HG03135 (cell line): Measurements from ENCODE around the gene SNX32.
A peak's percentile ranks its signal among the peaks of the same experiment; 100 is the strongest.
"Not testable (repeated sequence)": the region's sequence is repeated elsewhere in the genome, so short reads cannot be mapped to it uniquely, and the experiment has no call there.

Source experiments
- ATAC-seq: cut with Tn5 transposase; IDR thresholded peaks from one replicate; pipeline ENCODE4 v1.9.1; 2021; ENCODE audit warnings: mild to moderate bottlenecking, moderate library complexity; ENCODE audit not compliant: unreplicated experiment

Gene SNX32

DNA sequence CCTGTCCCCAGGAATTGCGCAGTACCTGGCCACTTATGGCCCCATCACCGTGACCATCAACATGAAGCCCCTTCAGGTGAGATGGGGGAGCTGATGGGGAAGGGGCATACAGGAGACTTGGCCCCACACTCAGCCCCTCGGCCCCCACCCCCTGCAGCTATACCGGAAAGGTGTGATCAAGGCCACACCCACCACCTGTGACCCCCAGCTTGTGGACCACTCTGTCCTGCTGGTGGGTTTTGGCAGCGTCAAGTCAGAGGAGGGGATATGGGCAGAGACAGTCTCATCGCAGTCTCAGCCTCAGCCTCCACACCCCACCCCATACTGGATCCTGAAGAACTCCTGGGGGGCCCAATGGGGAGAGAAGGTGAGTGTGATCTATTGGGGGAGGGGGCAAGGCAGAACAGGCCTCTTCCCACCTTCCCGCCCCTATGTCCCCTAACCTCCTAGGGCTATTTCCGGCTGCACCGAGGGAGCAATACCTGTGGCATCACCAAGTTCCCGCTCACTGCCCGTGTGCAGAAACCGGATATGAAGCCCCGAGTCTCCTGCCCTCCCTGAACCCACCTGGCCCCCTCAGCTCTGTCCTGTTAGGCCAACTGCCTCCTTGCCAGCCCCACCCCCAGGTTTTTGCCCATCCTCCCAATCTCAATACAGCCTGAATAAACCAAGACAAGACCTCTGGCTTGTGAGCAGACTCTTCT is 49.4 kb downstream of the SNX32 start:
- ATAC-seq: no peak

- ATAC-seq: no peak
These were observed 50.3 kb downstream of the SNX32 start for GRCh38 chr11:65883786-65884715.

- ATAC-seq: no peak
These were observed 50.9 kb downstream of the SNX32 start for GRCh38 chr11:65884716-65885092.

DNA sequence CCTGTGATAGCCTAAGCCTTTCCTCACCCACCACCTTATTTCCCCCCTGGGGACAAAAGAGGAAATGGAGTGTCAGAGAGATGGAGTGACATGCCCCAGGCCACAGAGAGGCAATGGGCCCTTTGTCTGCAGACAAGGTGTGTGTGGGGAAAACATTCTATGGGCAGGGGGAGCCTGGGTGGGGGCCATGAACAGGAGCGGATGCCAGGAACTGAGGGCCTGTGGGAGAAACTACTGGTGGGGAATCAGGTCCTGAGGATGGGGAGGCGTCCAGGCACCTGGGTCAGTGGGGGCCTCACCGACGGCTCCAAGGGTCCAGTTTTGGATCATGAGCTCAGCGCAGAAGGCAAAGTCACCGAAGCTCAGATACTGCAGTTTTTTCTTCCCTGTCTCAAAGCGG is 51.5 kb downstream of the SNX32 start:
- no peak for ATAC-seq

GRCh38 chr11:65885808-65886536 is 52.2 kb downstream of the SNX32 start:
- ATAC-seq: no peak

GRCh38 chr11:65886826-65887722 is 53.3 kb downstream of the SNX32 start:
- ATAC-seq: no peak

DNA sequence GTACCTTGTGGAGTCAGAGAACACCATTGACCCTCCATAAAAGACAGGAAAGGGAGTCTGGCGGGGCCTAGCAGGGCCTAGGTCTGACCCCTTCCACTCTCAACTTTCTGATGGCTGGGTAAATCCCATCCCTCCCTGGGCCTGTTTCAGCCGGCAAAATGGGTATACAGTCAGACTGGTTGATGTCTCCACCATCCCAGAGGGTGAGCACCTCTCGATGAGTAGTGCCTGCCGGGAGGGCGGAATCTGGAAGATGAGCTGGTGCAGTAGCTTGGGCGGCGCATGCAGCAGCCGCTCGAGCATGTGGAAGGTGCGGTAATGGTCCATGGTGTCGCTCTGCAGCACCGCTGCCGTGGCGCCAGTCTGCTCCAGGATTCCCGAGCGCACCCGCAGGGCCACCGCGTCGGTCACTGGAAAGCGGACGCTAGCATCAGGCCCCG is 54.0 kb downstream of the SNX32 start:
- no peak for ATAC-seq

- peak; percentile 37 for ATAC-seq
These were observed 54.5 kb downstream of the SNX32 start, which contains the start of gene FIBP for GRCh38 chr11:65888163-65888814. Gene FIBP (minus strand): TSS chr11:65888471. CDS start chr11:65888418, 53 bp downstream.

GRCh38 chr11:65890324-65891218 is 56.8 kb downstream of the SNX32 start, which contains the start of gene CCDC85B:
Gene CCDC85B (plus strand): TSS chr11:65890673. CDS start chr11:65890784, 111 bp downstream.
- peak; percentile 44 for ATAC-seq

GRCh38 chr11:65891219-65892136 is 57.7 kb downstream of the SNX32 start:
- no peak for ATAC-seq

DNA sequence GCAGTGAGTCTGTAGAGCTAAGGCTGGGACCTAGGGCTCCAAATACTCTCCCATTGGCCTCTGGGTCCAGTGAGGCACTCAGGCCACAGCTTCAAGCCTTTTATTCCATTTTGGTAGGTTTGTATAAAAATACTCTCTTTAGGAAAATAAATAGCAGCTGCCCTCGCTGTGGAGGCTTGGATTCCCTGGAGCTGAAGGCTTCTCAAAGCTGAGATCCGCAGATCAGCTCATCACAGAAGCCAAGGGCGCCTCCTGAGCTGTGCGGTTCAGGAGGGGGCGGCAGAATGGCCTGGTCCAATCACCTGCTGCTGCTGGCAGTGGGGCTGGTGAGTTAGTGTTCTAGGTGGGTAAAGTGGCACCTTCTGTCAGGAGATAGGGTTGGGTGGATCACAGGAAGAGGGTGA is 58.4 kb downstream of the SNX32 start:
- not testable (repeated sequence) for ATAC-seq

- no peak for ATAC-seq
These were observed 59.0 kb downstream of the SNX32 start for GRCh38 chr11:65892661-65893317.

GRCh38 chr11:65894034-65894591 is 60.4 kb downstream of the SNX32 start:
- no peak for ATAC-seq

- ATAC-seq: no peak
These were observed 61.8 kb downstream of the SNX32 start for GRCh38 chr11:65895482-65895981.

GRCh38 chr11:65896034-65896999 is 62.6 kb downstream of the SNX32 start:
- no peak for ATAC-seq
